ENCODE results near the gene NMT1.

The NMT1 gene

GRCh38 chr17:45149669-45150664 lies 88.8 kb downstream of the NMT1 start:
- Histone ChIP-seq H3K4me3 (ENCODE audit: low read depth, low read length) (peak overlapping the region; percentile 61), H3K36me3 (ENCODE audit: control insufficient read depth in 2 of 2, insufficient read depth in 1 of 2, low read length in 2 of 2) (peaks cover 0 to 6% of the 10 kb centered on the region in 2 experiments; a peak in 1 of 3 replicates), H3K27ac (ENCODE audit: extremely low read depth, low read depth, low read length) (peak overlapping the region; percentile 86), H3K4me1 (ENCODE audit: control insufficient read depth, insufficient read depth, low read length) (peaks cover 10% of the 10 kb centered on the region; the same call in 1 of the 2 replicates), H3K9me3 (ENCODE audit: control insufficient read depth, insufficient read depth, low read depth, low read length) (no peaks in the 10 kb centered on the region)
- ChIA-PET CTCF (interaction anchor here (0.7 to 10.8 kb wide), 35 partner anchors 9 to 269 kb away, joined by 3 to 209 read pairs (median 4); partner anchors contain the start of genes ACBD4, FMNL1, HEXIM2 and PLCD3), POLR2A (interaction anchor here (0.7 to 8.3 kb wide), 31 partner anchors 11 to 374 kb away, joined by 3 to 700 read pairs (median 6); partner anchors contain the start of genes ACBD4, HEXIM2, MAP3K14 and NMT1)
- TF ChIP-seq ZEB2 (tag by site-specific recombination; IDR thresholded peaks at IDR 0.05) (peak; percentile 75), ZNF391 (tag by site-specific recombination; IDR thresholded peaks at IDR 0.05; ENCODE audit: borderline replicate concordance, low read depth) (no peak; the same call in 1 of the 2 replicates), ZNF629 (tag by site-specific recombination; IDR thresholded peaks at IDR 0.05) (peak; percentile 70), ZNF248 (tag by site-specific recombination; IDR thresholded peaks at IDR 0.05) (no peak), ZBTB21 (tag by site-specific recombination; IDR thresholded peaks at IDR 0.05) (peak; percentile 20; the same call in 1 of the 2 replicates), ZNF24 (tag by site-specific recombination; IDR thresholded peaks at IDR 0.05) (no peak), ZNF2 (tag by site-specific recombination; IDR thresholded peaks at IDR 0.05) (peak; percentile 56), ZBTB48 (tag by site-specific recombination; IDR thresholded peaks at IDR 0.05) (no peak), SCRT1 (tag by site-specific recombination; IDR thresholded peaks at IDR 0.05; ENCODE audit: borderline replicate concordance) (no peak), ZNF473 (tag by site-specific recombination; IDR thresholded peaks at IDR 0.05) (no peak), ZNF837 (tag by site-specific recombination; IDR thresholded peaks at IDR 0.05) (no peak), GLIS1 (tag by site-specific recombination; IDR thresholded peaks at IDR 0.05) (peak; percentile 56), ZBTB7A (tag by site-specific recombination; IDR thresholded peaks at IDR 0.05; ENCODE audit: low read depth) (no peak), ZNF701 (tag by site-specific recombination; IDR thresholded peaks at IDR 0.05) (no peak), ZSCAN5A (tag by site-specific recombination; IDR thresholded peaks at IDR 0.05) (0 out of 2 replicates have a peak, but pooled peaks have one; percentile 44), GFI1B (tag by site-specific recombination; IDR thresholded peaks at IDR 0.05) (no peak), TRIM28 (IDR thresholded peaks at IDR 0.05; ENCODE audit: borderline replicate concordance, low read length) (no peak), ZNF791 (tag by site-specific recombination; IDR thresholded peaks at IDR 0.05) (no peak), ZNF280C (tag by site-specific recombination; IDR thresholded peaks at IDR 0.05) (no peak), PBX3 (CRISPR knock-in tag; IDR thresholded peaks at IDR 0.05) (no peak; the same call in 1 of the 2 replicates), ZNF521 (tag by site-specific recombination; IDR thresholded peaks at IDR 0.05) (no peak), SP3 (tag by site-specific recombination; IDR thresholded peaks at IDR 0.05) (no peak), ZNF843 (tag by site-specific recombination; IDR thresholded peaks at IDR 0.05) (no peak)
- TF ChIP-seq, protein P1, sequence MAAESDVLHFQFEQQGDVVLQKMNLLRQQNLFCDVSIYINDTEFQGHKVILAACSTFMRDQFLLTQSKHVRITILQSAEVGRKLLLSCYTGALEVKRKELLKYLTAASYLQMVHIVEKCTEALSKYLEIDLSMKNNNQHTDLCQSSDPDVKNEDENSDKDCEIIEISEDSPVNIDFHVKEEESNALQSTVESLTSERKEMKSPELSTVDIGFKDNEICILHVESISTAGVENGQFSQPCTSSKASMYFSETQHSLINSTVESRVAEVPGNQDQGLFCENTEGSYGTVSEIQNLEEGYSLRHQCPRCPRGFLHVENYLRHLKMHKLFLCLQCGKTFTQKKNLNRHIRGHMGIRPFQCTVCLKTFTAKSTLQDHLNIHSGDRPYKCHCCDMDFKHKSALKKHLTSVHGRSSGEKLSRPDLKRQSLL (tag by site-specific recombination; IDR thresholded peaks at IDR 0.05) = peak; percentile 95
- TF ChIP-seq, protein P2, sequence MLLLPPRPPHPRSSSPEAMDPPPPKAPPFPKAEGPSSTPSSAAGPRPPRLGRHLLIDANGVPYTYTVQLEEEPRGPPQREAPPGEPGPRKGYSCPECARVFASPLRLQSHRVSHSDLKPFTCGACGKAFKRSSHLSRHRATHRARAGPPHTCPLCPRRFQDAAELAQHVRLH (tag by site-specific recombination; IDR thresholded peaks at IDR 0.05) = no peak
- TF ChIP-seq, protein P3, sequence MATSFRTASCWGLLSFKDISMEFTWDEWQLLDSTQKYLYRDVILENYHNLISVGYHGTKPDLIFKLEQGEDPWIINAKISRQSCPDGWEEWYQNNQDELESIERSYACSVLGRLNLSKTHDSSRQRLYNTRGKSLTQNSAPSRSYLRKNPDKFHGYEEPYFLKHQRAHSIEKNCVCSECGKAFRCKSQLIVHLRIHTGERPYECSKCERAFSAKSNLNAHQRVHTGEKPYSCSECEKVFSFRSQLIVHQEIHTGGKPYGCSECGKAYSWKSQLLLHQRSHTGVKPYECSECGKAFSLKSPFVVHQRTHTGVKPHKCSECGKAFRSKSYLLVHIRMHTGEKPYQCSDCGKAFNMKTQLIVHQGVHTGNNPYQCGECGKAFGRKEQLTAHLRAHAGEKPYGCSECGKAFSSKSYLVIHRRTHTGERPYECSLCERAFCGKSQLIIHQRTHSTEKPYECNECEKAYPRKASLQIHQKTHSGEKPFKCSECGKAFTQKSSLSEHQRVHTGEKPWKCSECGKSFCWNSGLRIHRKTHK (tag by site-specific recombination; IDR thresholded peaks at IDR 0.05) = no peak
- TF ChIP-seq, protein P4, sequence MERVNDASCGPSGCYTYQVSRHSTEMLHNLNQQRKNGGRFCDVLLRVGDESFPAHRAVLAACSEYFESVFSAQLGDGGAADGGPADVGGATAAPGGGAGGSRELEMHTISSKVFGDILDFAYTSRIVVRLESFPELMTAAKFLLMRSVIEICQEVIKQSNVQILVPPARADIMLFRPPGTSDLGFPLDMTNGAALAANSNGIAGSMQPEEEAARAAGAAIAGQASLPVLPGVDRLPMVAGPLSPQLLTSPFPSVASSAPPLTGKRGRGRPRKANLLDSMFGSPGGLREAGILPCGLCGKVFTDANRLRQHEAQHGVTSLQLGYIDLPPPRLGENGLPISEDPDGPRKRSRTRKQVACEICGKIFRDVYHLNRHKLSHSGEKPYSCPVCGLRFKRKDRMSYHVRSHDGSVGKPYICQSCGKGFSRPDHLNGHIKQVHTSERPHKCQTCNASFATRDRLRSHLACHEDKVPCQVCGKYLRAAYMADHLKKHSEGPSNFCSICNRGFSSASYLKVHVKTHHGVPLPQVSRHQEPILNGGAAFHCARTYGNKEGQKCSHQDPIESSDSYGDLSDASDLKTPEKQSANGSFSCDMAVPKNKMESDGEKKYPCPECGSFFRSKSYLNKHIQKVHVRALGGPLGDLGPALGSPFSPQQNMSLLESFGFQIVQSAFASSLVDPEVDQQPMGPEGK (tag by site-specific recombination; IDR thresholded peaks at IDR 0.05) = peak; percentile 79

All from HEK293 (cell line).